ENCODE measurements around the gene FXYD2. TPM values are rescaled to one million over a fixed set of nuclear protein-coding genes. Genes with fewer than 3 reads are reported as not detected.

FXYD2 gene
- total RNA-seq, 4 donors from 2014 or later, result 0.50 to 3.0 (median 1.2) TPM

GRCh38 chr11:117806846-117807245 is 17.7 kb downstream of the FXYD2 start:
- ATAC-seq, result no peak
- Histone ChIP-seq H3K9me3 (no peaks in the 10 kb centered on the region), H3K27ac (no peak overlapping the region), H3K36me3 (no peaks in the 10 kb centered on the region), H3K27me3 (peaks cover 38% of the 10 kb centered on the region), H3K4me3 (no peak overlapping the region), H3K4me1 (peaks cover 0 to 17% (median 0%) of the 10 kb centered on the region in 3 donors)
- WGBS, 2 donors (ENCODE audit: low coverage in 1 of 2), result 64 to 67% methylated on average over 1 to 5 of the region's 5 CpGs
- no peak for TF ChIP-seq EP300 (IDR thresholded peaks at IDR 0.05)
- no peak for TF ChIP-seq POLR2AphosphoS5 (IDR thresholded peaks at IDR 0.05)
- TF ChIP-seq POLR2A (IDR thresholded peaks at IDR 0.05), result no peak
- TF ChIP-seq, protein P1, sequence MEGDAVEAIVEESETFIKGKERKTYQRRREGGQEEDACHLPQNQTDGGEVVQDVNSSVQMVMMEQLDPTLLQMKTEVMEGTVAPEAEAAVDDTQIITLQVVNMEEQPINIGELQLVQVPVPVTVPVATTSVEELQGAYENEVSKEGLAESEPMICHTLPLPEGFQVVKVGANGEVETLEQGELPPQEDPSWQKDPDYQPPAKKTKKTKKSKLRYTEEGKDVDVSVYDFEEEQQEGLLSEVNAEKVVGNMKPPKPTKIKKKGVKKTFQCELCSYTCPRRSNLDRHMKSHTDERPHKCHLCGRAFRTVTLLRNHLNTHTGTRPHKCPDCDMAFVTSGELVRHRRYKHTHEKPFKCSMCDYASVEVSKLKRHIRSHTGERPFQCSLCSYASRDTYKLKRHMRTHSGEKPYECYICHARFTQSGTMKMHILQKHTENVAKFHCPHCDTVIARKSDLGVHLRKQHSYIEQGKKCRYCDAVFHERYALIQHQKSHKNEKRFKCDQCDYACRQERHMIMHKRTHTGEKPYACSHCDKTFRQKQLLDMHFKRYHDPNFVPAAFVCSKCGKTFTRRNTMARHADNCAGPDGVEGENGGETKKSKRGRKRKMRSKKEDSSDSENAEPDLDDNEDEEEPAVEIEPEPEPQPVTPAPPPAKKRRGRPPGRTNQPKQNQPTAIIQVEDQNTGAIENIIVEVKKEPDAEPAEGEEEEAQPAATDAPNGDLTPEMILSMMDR (IDR thresholded peaks at IDR 0.05), result no peak

- TF ChIP-seq EP300 (IDR thresholded peaks at IDR 0.05), result no peak
- TF ChIP-seq, protein P1 (IDR thresholded peaks at IDR 0.05), result no peak
- TF ChIP-seq POLR2A (IDR thresholded peaks at IDR 0.05), result no peak
- peak; percentile 42 for TF ChIP-seq POLR2AphosphoS5 (IDR thresholded peaks at IDR 0.05)
- Histone ChIP-seq H3K36me3 (no peaks in the 10 kb centered on the region), H3K27me3 (peaks cover 35% of the 10 kb centered on the region), H3K9me3 (no peaks in the 10 kb centered on the region), H3K27ac (no peak overlapping the region), H3K4me3 (no peak overlapping the region), H3K4me1 (peaks cover 0 to 17% (median 0%) of the 10 kb centered on the region in 3 donors)
- peak; percentile 18 for ATAC-seq
- 40% methylated on average over 1 of the region's 1 CpG; no CpG with 5 or more reads in 1 of the 2 donors for WGBS, 2 donors (ENCODE audit: low coverage in 1 of 2)
These were observed 19.5 kb downstream of the FXYD2 start for GRCh38 chr11:117805045-117805444.

GRCh38 chr11:117803896-117804295 is 20.6 kb downstream of the FXYD2 start:
- 86 to 100% methylated on average over 1 of the region's 8 CpGs for WGBS, 2 donors (ENCODE audit: low coverage in 1 of 2)
- Histone ChIP-seq H3K36me3 (no peaks in the 10 kb centered on the region), H3K4me3 (no peak overlapping the region)

DNA sequence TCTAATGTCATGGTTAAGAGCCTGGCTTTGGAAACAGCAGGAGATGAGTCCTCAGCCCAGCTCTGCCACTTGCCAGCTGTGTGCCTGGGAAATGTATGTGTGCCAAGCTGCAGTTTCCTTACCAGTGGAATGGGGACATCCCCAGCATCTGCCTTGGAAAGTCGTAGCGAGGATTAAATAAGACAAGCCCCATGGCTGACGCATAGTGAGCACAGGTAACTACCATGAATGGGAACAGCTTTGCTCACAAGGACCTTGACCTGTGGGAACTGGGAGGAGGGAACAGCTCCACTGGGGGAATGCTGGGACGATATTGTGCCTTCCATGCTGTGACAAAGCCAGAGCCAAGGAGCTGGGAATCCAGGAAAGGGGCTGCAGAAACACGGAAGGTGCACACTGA is 24.9 kb downstream of the FXYD2 start:
- Histone ChIP-seq H3K4me3 (no peak overlapping the region), H3K9me3 (no peaks in the 10 kb centered on the region), H3K4me1 (peaks cover 0 to 21% (median 18%) of the 10 kb centered on the region in 3 donors), H3K27ac (no peak overlapping the region), H3K36me3 (no peaks in the 10 kb centered on the region), H3K27me3 (peaks cover 36% of the 10 kb centered on the region)
- no peak for ATAC-seq
- TF ChIP-seq, protein P1 (IDR thresholded peaks at IDR 0.05), result no peak
- no peak for TF ChIP-seq POLR2A (IDR thresholded peaks at IDR 0.05)
- TF ChIP-seq EP300 (IDR thresholded peaks at IDR 0.05), result no peak
- TF ChIP-seq POLR2AphosphoS5 (IDR thresholded peaks at IDR 0.05), result no peak
- 80 to 87% methylated on average over 4 of the region's 5 CpGs for WGBS, 2 donors (ENCODE audit: low coverage in 1 of 2)

More at GRCh38 chr11:117803896-117804295, 20.6 kb downstream of the FXYD2 start:
- H3K9me3 ChIP-seq, result no peaks in the 10 kb centered on the region
- ATAC-seq, result no peak
- no peak for TF ChIP-seq POLR2A (IDR thresholded peaks at IDR 0.05)
- no peak for TF ChIP-seq POLR2AphosphoS5 (IDR thresholded peaks at IDR 0.05)
- no peak for TF ChIP-seq EP300 (IDR thresholded peaks at IDR 0.05)
- TF ChIP-seq, protein P1 (IDR thresholded peaks at IDR 0.05), result no peak
- H3K27me3 ChIP-seq, result peaks cover 26% of the 10 kb centered on the region
- H3K27ac ChIP-seq, result no peak overlapping the region
- H3K4me1 ChIP-seq, result peaks cover 0 to 8% (median 0%) of the 10 kb centered on the region in 3 donors

DNA sequence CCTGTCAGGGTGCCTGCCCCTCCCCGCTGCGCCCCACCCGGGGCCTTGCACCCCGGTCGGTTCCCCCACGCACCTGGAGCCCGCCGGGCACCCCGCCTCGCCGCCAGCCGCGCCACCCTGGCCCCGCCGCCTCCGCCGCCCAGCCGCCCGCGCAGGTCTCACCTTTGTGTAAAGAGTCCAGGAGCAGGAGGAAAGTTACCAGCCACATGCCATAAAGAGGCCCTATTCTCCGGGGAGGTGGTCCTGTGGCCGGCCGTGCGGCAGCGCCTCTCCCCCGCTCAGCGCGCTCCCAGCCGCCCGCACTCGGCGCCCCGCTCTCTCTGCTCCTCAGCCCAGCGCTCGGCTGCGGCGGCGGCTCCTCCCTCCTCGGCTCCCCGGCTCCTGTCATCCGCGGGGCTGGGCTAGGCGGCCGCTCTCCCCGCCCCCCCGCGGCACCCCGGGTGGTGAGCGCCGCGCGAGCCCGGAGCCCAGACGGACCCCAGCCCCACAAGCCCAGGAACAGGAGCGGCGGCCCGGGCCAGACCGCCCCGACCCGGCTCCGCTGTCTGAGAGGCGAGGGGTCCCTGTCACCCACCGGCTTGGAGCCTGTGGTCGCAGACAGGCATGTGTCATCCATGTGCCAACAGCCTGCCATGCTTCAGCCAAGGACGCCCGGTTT is 27.5 kb downstream of the FXYD2 start, which contains the start of gene DSCAML1:
TSS of gene DSCAML1 (minus strand) at position 345 of the 658 bp plus-strand sequence. CDS start at position 208, 137 bp downstream.
- H3K27ac ChIP-seq, result no peak within 1 kb of the TSS
- peak within 1 kb of the TSS in 1 of 2 donors; percentile 49 for H3K4me3 ChIP-seq
- peak; percentile 78 for ATAC-seq
- H3K4me1 ChIP-seq, result peaks cover 0 to 21% (median 18%) of the 10 kb centered on the region in 3 donors
- no CpG with 5 or more reads among the region's 66 CpGs for WGBS, 2 donors (ENCODE audit: low coverage in 1 of 2)
- no peak for TF ChIP-seq POLR2A (IDR thresholded peaks at IDR 0.05)
- TF ChIP-seq, protein P1 (IDR thresholded peaks at IDR 0.05), result no peak
- TF ChIP-seq EP300 (IDR thresholded peaks at IDR 0.05), result no peak
- TF ChIP-seq POLR2AphosphoS5 (IDR thresholded peaks at IDR 0.05), result no peak
- no peaks in the 10 kb centered on the region for H3K9me3 ChIP-seq
- no peaks in the 10 kb centered on the region for H3K36me3 ChIP-seq
- H3K27me3 ChIP-seq, result peaks cover 63% of the 10 kb centered on the region
